ENCODE data around the gene TMEM214. TPM values are rescaled to one million over a fixed set of nuclear protein-coding genes. Genes with fewer than 3 reads are reported as not detected.
A peak's percentile ranks its signal among the peaks of the same experiment; 100 is the strongest.

TMEM214 gene
- total RNA-seq, 1 donor from 2014 or later = 55.3 TPM

- Mint-ChIP-seq H3K4me3 (ENCODE audit: unreplicated experiment) (no peak overlapping the region), H3K27me3 (ENCODE audit: unreplicated experiment) (peaks cover 3% of the 10 kb centered on the region), H3K27ac (ENCODE audit: unreplicated experiment) (no peak overlapping the region), H3K4me1 (ENCODE audit: unreplicated experiment) (peaks cover 17% of the 10 kb centered on the region), H3K36me3 (ENCODE audit: low read depth, unreplicated experiment) (peaks cover 37% of the 10 kb centered on the region), H3K9me3 (ENCODE audit: unreplicated experiment) (no peaks in the 10 kb centered on the region)
- DNase-seq (ENCODE audit: low spot score) = no peak
- TF ChIP-seq, protein P1, sequence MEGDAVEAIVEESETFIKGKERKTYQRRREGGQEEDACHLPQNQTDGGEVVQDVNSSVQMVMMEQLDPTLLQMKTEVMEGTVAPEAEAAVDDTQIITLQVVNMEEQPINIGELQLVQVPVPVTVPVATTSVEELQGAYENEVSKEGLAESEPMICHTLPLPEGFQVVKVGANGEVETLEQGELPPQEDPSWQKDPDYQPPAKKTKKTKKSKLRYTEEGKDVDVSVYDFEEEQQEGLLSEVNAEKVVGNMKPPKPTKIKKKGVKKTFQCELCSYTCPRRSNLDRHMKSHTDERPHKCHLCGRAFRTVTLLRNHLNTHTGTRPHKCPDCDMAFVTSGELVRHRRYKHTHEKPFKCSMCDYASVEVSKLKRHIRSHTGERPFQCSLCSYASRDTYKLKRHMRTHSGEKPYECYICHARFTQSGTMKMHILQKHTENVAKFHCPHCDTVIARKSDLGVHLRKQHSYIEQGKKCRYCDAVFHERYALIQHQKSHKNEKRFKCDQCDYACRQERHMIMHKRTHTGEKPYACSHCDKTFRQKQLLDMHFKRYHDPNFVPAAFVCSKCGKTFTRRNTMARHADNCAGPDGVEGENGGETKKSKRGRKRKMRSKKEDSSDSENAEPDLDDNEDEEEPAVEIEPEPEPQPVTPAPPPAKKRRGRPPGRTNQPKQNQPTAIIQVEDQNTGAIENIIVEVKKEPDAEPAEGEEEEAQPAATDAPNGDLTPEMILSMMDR (IDR thresholded peaks at IDR 0.05; ENCODE audit: unreplicated experiment) = no peak
These were observed 26.5 kb downstream of the TMEM214 start for GRCh38 chr2:27059141-27059820.

- Mint-ChIP-seq H3K27me3 (ENCODE audit: unreplicated experiment) (no peaks in the 10 kb centered on the region), H3K4me1 (ENCODE audit: unreplicated experiment) (peaks cover 17% of the 10 kb centered on the region), H3K4me3 (ENCODE audit: unreplicated experiment) (no peak overlapping the region), H3K27ac (ENCODE audit: unreplicated experiment) (no peak overlapping the region), H3K9me3 (ENCODE audit: unreplicated experiment) (no peaks in the 10 kb centered on the region), H3K36me3 (ENCODE audit: low read depth, unreplicated experiment) (peaks cover 29% of the 10 kb centered on the region)
- TF ChIP-seq, protein P1 (IDR thresholded peaks at IDR 0.05; ENCODE audit: unreplicated experiment) = no peak
- DNase-seq (ENCODE audit: low spot score) = no peak
These were observed 27.6 kb downstream of the TMEM214 start for GRCh38 chr2:27060323-27060722.

DNA sequence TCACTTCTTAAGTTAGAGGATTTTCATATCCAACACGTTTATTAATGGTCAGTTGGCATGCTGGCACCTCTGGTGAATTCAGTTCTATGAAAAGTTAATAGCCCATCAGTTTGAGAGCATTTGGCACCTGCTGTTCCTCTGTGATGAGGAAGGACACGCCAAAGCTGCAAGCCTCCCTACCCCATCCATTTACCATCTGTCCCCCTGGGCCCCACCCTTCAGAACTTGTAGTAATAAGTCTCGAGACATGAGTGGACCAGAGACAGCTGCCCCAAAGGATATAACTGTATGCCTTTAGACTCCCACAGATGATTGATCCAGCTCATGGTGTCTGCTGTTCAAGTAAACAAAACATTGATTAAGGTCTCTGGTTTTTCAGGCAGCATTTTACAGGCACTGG, 32.4 kb downstream of the TMEM214 start:
- DNase-seq (ENCODE audit: low spot score) = no peak
- TF ChIP-seq, protein P1 (IDR thresholded peaks at IDR 0.05; ENCODE audit: unreplicated experiment) = no peak
- Mint-ChIP-seq H3K9me3 (ENCODE audit: unreplicated experiment) (no peaks in the 10 kb centered on the region), H3K27ac (ENCODE audit: unreplicated experiment) (no peak overlapping the region), H3K27me3 (ENCODE audit: unreplicated experiment) (no peaks in the 10 kb centered on the region), H3K4me1 (ENCODE audit: unreplicated experiment) (peaks cover 33% of the 10 kb centered on the region), H3K4me3 (ENCODE audit: unreplicated experiment) (no peak overlapping the region), H3K36me3 (ENCODE audit: low read depth, unreplicated experiment) (peaks cover 27% of the 10 kb centered on the region)

DNA sequence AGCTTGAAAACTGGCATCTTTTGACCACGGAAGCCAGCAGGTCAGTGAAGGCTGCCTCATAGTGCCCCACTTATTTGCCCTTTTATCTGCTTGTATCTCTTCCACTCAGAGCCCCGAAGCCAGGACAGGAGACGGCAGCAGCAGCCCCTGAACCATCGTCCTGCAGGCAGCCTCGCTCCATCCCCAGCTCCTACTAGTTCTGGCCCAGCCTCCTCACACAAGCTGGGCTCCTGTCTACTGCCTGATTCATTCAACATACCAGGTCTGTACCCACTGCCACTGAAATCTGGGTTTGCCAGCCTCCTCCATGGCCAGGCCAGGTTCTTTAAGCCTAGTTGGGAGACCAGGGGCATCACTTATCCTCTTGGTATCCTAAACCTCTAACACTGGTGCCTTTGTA, 34.6 kb downstream of the TMEM214 start:
- Mint-ChIP-seq H3K4me3 (ENCODE audit: unreplicated experiment) (no peak overlapping the region), H3K36me3 (ENCODE audit: low read depth, unreplicated experiment) (peaks cover 26% of the 10 kb centered on the region), H3K27me3 (ENCODE audit: unreplicated experiment) (no peaks in the 10 kb centered on the region), H3K27ac (ENCODE audit: unreplicated experiment) (no peak overlapping the region), H3K4me1 (ENCODE audit: unreplicated experiment) (peaks cover 39% of the 10 kb centered on the region), H3K9me3 (ENCODE audit: unreplicated experiment) (no peaks in the 10 kb centered on the region)
- TF ChIP-seq, protein P1 (IDR thresholded peaks at IDR 0.05; ENCODE audit: unreplicated experiment) = no peak
- no peak for DNase-seq (ENCODE audit: low spot score)

DNA sequence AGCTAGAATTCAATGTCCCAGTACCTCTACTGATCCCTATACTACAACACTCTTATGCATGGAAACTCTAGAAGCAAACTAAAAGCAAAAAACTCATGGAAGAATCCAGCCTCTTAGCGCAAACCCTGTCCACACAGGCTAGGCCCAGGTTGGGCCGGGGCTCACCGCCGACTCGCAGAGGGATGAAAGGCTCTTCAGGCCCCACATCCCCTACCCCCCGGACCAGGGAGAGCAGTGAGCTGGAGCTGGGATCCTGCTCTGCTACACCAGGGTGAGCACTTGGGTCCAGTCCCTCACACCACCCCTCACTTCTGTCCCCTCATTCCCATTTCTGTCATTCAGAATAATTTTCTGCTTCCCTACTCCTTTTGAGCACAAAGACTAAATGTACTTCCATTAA, 36.7 kb downstream of the TMEM214 start:
- Mint-ChIP-seq H3K4me3 (ENCODE audit: unreplicated experiment) (peak overlapping the region; percentile 98), H3K27me3 (ENCODE audit: unreplicated experiment) (peaks cover 5% of the 10 kb centered on the region), H3K4me1 (ENCODE audit: unreplicated experiment) (peaks cover 30% of the 10 kb centered on the region), H3K9me3 (ENCODE audit: unreplicated experiment) (no peaks in the 10 kb centered on the region), H3K27ac (ENCODE audit: unreplicated experiment) (peak overlapping the region; percentile 16), H3K36me3 (ENCODE audit: low read depth, unreplicated experiment) (peaks cover 19% of the 10 kb centered on the region)
- no peak for DNase-seq (ENCODE audit: low spot score)
- TF ChIP-seq, protein P1 (IDR thresholded peaks at IDR 0.05; ENCODE audit: unreplicated experiment) = no peak
